Activated B cell treated with CpG ODN at 0.5 μM for 24 hours (primary cell): ENCODE measurements around the gene FAM163A. TPM values are rescaled to one million over a fixed set of nuclear protein-coding genes. Genes with fewer than 3 reads are reported as not detected.

Experiments used
- ATAC-seq: fragments of 200-7000 bp; cut with Tn5 transposase; one replicate; pipeline ENCODE4 v1.10.0; 2021; ENCODE audit warnings: low read depth, mild to moderate bottlenecking, moderate library complexity
- CTCF ChIA-PET: fragments of 350-600 bp; sonication (Branson Sonifier 250); formaldehyde crosslinking; loops from one replicate; lab custom pipeline; 2021; ENCODE audit warnings: antibody characterized with exemption; lab: Charles Lee
- POLR2A ChIA-PET: fragments of 350-600 bp; sonication (Branson Sonifier 250); formaldehyde crosslinking; loops from one replicate; lab custom pipeline; 2021; ENCODE audit warnings: antibody characterized with exemption; lab: Charles Lee
- DNase-seq: peaks from one replicate; pipeline ENCODE4 v3.0.0; 2022
- H3K27ac Mint-ChIP-seq: one replicate; pipeline ENCODE4 v1.8.0; 2020; ENCODE audit warnings: mixed read lengths
- H3K27me3 Mint-ChIP-seq: one replicate; pipeline ENCODE4 v1.8.0; 2021; ENCODE audit warnings: mixed read lengths
- H3K36me3 Mint-ChIP-seq: one replicate; pipeline ENCODE4 v1.8.0; 2021; ENCODE audit warnings: low read depth, mixed read lengths
- H3K4me1 Mint-ChIP-seq: one replicate; pipeline ENCODE4 v1.8.0; 2021; ENCODE audit warnings: mixed read lengths
- H3K4me3 Mint-ChIP-seq: one replicate; pipeline ENCODE4 v1.8.0; 2020; ENCODE audit warnings: mild to moderate bottlenecking, mixed read lengths
- H3K9me3 Mint-ChIP-seq: one replicate; pipeline ENCODE4 v1.8.0; 2020; ENCODE audit warnings: mixed read lengths
- intact Hi-C: fragments of 100-400 bp; cut with micrococcal nuclease; formaldehyde crosslinking; loops from one replicate; pipeline ENCODE4 v1.15.1; 2024
- total RNA-seq: library from RNA; stranded (reverse); gene quantifications from 2 replicates; pipeline ENCODE4 v1.2.3, GENCODE V29; 2022
- TF ChIP-seq, protein P1 (sequence below): fragments of 200-600 bp; IDR thresholded peaks from one replicate; pipeline ENCODE4 v1.8.0; 2022; ENCODE audit warnings: antibody characterized with exemption, mild to moderate bottlenecking

Gene FAM163A
- total RNA-seq, 1 donor from 2014 or later = not detected

DNA sequence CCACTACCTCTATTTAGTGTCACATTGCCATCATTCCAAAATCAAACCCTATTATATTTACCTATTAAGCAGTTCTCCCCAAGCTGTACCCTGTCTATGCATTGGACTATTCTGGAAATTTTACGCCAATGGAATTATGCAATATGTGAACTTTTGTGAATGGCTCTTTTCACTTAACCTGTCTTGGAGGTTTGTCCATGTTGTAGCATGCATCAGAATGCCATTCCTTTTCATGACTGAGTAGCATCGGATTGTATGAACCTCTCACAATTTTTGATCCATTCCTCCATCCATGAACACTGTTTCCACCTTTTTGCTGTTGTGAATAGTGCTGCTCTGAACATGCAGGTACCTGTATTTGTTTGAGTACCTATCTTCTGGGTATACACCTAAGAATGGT, 33.7 kb downstream of the FAM163A start:
- Mint-ChIP-seq H3K27ac (no peak overlapping the region), H3K27me3 (peaks cover 5% of the 10 kb centered on the region), H3K36me3 (no peaks in the 10 kb centered on the region), H3K4me3 (no peak overlapping the region), H3K4me1 (no peaks in the 10 kb centered on the region), H3K9me3 (peaks cover 8% of the 10 kb centered on the region)
- TF ChIP-seq, protein P1, sequence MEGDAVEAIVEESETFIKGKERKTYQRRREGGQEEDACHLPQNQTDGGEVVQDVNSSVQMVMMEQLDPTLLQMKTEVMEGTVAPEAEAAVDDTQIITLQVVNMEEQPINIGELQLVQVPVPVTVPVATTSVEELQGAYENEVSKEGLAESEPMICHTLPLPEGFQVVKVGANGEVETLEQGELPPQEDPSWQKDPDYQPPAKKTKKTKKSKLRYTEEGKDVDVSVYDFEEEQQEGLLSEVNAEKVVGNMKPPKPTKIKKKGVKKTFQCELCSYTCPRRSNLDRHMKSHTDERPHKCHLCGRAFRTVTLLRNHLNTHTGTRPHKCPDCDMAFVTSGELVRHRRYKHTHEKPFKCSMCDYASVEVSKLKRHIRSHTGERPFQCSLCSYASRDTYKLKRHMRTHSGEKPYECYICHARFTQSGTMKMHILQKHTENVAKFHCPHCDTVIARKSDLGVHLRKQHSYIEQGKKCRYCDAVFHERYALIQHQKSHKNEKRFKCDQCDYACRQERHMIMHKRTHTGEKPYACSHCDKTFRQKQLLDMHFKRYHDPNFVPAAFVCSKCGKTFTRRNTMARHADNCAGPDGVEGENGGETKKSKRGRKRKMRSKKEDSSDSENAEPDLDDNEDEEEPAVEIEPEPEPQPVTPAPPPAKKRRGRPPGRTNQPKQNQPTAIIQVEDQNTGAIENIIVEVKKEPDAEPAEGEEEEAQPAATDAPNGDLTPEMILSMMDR = no peak
- ATAC-seq (no peak), DNase-seq (no peak)
- ChIA-PET CTCF (no interaction called here), POLR2A (no interaction called here)
- intact Hi-C loops = no loop called here

GRCh38 chr1:179777731-179778130, 34.6 kb downstream of the FAM163A start:
- Mint-ChIP-seq H3K27ac (no peak overlapping the region), H3K36me3 (no peaks in the 10 kb centered on the region), H3K27me3 (peaks cover 7% of the 10 kb centered on the region), H3K4me1 (no peaks in the 10 kb centered on the region), H3K9me3 (peaks cover 5% of the 10 kb centered on the region), H3K4me3 (no peak overlapping the region)
- ChIA-PET CTCF (no interaction called here), POLR2A (no interaction called here)
- no peak for ATAC-seq
- DNase-seq = no peak
- TF ChIP-seq, protein P1 = no peak
- intact Hi-C loops = no loop called here

- Mint-ChIP-seq H3K4me3 (no peak overlapping the region), H3K27me3 (peaks cover 7% of the 10 kb centered on the region), H3K36me3 (no peaks in the 10 kb centered on the region), H3K9me3 (no peaks in the 10 kb centered on the region), H3K27ac (no peak overlapping the region), H3K4me1 (no peaks in the 10 kb centered on the region)
- intact Hi-C loops = no loop called here
- ATAC-seq (no peak), DNase-seq (no peak)
- TF ChIP-seq, protein P1 = no peak
- ChIA-PET POLR2A (no interaction called here), CTCF (no interaction called here)
Measured at GRCh38 chr1:179779645-179780272, 36.7 kb downstream of the FAM163A start.

GRCh38 chr1:179781962-179782361, 38.9 kb downstream of the FAM163A start:
- POLR2A ChIA-PET = no interaction called here
- intact Hi-C loops = no loop called here
- TF ChIP-seq, protein P1 = no peak
- Mint-ChIP-seq H3K36me3 (no peaks in the 10 kb centered on the region), H3K4me3 (no peak overlapping the region), H3K9me3 (no peaks in the 10 kb centered on the region), H3K4me1 (no peaks in the 10 kb centered on the region), H3K27me3 (peaks cover 14% of the 10 kb centered on the region), H3K27ac (no peak overlapping the region)
- CTCF ChIA-PET = no interaction called here
- ATAC-seq = no peak
- no peak for DNase-seq

DNA sequence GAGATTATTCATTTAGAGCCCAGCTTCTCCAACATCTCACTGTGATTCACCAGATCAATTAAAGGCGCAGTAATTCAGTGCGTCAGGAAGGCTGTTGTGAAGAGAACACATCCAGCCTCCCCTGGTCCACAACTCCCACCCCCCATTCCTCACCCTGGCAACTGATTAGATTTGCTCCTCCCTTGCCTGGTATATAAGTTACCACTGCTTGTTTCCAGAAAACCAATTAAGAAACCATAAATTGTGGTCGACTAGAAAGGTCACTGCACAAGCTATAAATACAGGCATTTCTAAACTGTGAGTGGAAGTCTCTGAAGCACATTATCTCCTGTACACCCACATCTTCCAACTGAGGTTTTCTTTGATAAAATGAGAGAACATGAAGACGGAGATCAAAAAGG, 41.9 kb downstream of the FAM163A start:
- no peak overlapping the region for H3K4me3 Mint-ChIP-seq
- H3K27me3 Mint-ChIP-seq = peaks cover 18% of the 10 kb centered on the region
- DNase-seq (no peak), ATAC-seq (no peak)
- H3K9me3 Mint-ChIP-seq = no peaks in the 10 kb centered on the region
- H3K4me1 Mint-ChIP-seq = no peaks in the 10 kb centered on the region
- POLR2A ChIA-PET = no interaction called here
- H3K36me3 Mint-ChIP-seq = no peaks in the 10 kb centered on the region
- H3K27ac Mint-ChIP-seq = no peak overlapping the region
- CTCF ChIA-PET = no interaction called here
- intact Hi-C loops = no loop called here
- TF ChIP-seq, protein P1 = no peak
